NK-92 treated with Interleukin-12 subunit alpha and Interleukin-12 subunit beta, amount 100 ng/mL, for 24 hours (cell line): Measurements from ENCODE around the gene DNAH5.
"Not testable (repeated sequence)": the region's sequence is repeated elsewhere in the genome, so short reads cannot be mapped to it uniquely, and the experiment has no call there.

Experiments used
- DNase-seq: peaks from one replicate; lab custom pipeline; 2025; lab: John Stamatoyannopoulos, UW

Gene DNAH5

DNA sequence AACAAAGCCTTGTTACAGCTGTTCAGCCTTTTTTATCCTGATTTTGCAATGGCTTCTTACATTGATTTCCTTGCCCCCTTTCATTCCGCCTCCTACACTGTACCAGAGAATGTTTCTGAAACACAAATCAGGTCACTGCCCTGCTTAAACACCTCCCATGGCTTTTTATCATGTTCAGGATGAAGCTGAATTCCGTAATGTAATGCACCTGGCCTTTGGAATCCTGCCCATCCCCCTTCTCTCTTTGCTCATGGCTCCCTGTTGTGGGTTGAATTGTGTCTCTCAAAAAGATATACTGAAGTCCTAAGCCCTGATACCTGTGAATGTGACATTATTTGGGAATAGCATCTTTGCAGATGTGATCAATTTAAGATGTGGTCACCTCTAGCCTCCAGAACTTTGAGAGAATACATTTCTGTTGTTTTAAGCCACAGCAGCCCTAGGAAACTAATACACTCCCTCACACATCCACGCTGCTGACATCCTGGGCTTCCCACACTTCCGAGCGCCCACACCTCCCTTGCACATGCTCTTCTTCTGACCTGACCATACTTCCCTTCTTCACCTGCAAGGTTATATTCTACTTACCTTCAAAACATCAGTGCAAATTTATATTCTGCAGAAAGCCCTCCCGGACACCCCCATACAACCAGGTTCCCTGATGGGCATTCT is 101.2 kb downstream of the DNAH5 start:
- no peak for DNase-seq

DNA sequence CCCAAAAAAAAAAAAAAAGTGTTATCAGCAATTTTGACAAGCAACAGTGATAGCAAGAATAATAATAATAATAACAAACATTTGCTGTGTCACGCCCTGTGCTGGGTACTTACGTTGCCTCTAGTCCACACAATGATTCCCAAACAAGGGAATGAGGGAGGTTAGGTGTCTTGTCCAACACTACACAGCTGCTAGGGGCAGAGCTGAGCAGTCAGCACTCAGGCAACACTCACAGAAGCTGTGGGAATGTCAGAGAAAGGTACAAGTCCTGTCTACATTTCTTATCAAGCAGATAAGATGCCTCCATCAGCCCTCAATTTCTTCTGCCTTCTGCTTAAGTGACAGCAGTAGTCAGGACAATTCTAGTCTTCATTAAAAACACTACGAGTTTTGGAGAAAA is 111.0 kb downstream of the DNAH5 start:
- DNase-seq, result no peak

DNA sequence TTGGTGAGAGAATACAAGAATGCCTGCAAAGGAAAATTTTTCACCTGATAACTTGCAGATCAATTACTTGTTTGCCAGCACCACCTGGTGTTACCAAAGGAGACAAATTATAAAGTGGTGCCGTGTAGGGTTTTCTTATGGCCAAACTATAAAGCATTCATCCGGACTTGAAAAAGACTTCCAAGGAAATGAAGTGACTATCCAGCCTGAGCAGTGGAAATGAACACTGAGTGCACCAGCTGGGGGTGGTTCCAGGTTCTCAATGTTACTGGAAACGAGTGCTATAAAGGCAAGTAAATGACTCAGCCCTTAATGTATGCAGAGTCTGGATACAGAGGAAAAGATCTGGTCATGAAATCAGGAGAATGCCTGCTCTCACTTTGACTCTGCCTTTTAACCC is 113.1 kb downstream of the DNAH5 start:
- DNase-seq, result no peak

DNA sequence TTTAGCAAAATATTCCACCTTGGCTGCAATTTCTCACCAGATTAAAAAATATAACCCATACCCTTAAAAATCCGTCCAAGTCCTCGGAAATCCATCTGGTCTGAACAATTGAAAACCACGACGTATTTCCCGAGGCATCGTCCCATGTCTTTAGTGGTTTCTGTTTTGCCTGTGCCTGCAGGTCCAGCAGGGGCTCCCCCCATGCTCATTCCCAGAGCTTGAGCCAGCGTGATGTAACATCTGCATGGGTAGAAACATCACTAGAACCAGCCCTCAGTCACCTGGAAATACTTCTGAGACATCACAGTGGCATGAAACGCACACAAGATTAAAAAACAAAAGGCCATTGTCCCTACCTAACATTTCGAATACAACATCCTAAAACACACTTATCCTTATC is 114.0 kb downstream of the DNAH5 start:
- DNase-seq, result no peak

DNA sequence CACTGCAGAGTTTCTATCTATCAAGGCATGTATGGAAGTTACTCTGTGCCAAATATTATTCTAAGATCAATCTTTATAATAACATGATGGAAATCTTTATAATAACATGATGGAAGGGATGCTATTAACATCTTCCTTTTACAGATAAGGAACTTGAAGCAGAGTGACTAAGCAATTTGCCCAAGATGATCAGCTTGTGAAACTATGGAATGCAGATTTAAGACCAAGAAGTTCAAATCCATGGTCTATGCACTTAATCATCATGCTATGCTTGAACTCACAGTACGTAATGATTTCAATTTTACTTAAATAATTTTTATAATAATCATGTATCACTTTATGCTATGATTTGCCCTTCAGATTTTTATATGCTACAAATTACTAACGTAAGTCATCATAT is 123.1 kb downstream of the DNAH5 start:
- DNase-seq, result no peak

GRCh38 chr5:13816126-13816525 is 128.4 kb downstream of the DNAH5 start:
- no peak for DNase-seq

DNA sequence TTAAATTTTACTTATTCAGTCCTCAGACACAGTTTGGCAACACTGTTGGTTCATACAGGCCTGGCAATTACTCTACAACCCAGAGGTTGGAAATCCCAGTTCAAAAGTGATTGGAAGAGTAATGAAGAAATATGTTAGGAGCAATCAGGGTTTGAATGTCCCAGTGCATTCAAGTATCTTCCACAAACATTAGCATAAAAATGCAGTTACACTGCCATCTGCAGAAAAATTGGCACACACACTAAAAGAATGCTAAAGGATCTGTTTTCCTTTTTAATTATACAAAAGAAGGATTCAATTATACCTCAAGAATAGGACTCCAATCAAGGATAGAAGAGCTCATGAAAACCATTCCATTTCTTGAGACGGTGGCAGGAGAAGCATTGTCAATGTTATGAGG is 130.2 kb downstream of the DNAH5 start:
- no peak for DNase-seq

- DNase-seq, result no peak
Measured at GRCh38 chr5:13809921-13810320, 134.6 kb downstream of the DNAH5 start.

- no peak for DNase-seq
Measured at GRCh38 chr5:13804336-13804735, 140.2 kb downstream of the DNAH5 start.

GRCh38 chr5:13798569-13798968 is 145.9 kb downstream of the DNAH5 start:
- not testable (repeated sequence) for DNase-seq

DNA sequence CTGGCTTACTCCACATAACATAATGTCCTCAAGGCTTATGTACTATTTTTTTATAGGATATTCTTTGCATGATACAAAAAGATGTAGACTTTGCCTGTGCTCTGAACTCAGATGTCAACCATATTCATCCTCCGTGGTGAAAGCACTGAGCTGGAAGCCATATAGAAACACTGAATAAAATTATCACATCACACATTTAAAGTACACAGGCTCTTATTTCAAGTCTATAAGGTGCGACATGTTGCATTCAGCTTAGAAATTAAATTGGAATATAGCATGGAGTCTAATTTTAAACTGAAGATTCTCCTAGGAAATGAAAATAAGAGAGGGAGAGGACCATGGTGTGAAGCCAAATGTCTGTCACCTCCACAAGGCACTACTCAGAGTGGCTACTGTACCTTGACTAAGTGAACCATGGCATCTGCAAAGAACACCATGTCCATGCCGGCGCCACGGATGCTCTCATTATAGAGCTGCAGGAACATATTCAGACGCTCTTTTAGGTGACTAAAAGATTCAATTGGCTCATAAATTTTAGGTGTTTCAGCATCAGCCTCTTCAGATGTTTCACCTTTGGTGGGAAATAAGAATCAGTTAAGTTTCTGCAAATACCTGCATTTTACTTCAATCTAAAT is 158.6 kb downstream of the DNAH5 start:
- DNase-seq, result no peak

DNA sequence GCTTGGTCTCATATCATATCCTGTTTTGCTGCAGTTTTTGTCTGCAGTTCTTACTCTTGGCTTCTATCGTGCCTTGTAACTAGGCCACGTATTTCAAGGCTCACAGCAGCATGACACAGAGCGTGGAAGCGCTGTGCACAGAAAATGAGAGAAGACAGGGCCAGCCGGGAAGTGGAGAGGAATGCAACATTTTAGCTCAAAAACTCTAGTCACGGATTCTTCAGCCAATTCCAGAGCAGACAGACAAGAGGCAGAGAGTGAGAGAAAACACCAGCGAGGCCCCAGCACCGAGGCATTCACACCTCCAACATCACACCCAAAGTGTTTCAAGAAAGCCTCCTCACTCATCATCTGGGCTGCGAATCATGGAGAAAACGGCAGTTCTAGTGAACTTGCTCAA is 160.8 kb downstream of the DNAH5 start:
- no peak for DNase-seq

DNA sequence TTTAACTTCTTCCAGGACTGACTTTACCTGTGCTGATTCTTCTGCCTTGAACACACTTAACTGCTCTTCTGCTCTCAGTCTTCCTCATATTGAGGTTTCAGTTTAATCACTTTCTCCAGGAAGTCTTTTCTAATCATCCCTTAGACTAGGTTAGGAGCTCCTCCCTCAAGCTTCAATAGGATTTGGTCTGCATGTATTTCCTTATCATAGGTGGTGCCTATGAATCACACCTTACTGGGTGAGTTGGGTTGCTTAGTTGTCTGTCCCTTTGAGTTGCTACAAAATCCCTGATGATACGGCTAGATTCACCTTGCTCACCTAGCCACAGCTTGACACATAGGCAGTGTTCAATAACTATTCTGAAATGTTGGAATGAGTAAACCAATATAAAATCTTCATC is 164.4 kb downstream of the DNAH5 start:
- no peak for DNase-seq

DNA sequence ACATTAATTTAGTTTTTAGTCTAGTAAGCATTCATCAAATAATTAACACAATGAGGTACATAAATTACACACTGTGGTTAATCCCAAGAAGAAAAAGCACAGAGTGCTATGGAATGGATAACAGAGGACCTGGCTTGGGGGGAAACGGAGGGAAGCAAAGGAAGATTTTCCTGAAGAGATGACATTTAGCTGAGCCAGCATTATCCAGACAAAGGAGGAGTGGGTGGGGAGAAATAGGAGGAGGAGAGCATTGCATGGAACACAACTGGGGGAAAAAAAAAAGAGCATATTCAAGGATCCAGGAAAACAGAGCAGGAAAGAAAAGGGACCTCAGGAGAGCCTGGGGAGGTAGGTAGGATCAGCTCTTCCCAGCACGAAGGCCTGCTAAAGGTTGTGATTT is 170.8 kb downstream of the DNAH5 start:
- DNase-seq, result no peak

DNA sequence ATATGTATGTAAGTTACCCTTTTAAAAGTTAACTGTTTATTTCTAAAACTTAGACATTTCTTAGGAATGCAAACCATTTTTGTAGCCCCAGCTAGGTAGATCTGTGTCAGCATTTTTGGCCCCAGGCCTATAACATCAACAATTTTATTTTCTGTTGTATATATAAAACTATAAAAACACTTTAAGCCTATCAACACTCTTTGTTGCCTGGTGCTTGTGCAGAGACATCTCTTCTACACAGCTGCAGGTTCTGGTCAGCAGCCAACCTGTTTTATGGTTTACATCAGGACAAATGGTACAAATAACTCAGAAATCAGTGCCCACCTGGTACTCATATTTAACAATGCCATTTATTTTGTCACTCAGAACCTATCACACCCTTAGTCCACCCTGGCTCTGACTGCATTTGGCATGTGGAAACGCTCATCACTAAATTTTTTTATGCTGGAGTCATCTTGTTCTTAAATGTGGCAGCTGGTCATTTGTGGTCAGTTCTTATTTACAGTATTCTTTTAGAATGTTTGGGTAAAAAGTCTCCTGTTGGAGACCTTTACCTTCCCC is 173.4 kb downstream of the DNAH5 start:
- no peak for DNase-seq

DNA sequence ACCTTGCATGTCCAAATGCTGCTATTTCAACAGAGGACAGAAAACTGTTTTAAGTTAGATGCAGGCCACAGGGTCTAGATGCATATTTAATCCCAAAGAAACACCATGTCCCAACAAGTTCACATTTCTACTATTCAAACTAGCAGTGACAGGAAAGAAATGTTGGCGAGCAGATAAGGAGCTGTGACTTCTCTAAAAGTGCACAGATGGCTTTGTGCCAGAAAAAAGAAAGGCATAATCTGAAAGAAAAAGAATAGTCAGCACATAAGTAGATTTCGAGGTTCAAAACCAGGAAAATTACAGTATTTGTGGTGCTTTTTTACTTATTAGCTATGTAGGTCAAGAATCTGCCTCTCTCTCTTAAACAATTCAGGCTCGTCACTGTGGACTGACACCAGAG is 178.3 kb downstream of the DNAH5 start:
- no peak for DNase-seq

DNA sequence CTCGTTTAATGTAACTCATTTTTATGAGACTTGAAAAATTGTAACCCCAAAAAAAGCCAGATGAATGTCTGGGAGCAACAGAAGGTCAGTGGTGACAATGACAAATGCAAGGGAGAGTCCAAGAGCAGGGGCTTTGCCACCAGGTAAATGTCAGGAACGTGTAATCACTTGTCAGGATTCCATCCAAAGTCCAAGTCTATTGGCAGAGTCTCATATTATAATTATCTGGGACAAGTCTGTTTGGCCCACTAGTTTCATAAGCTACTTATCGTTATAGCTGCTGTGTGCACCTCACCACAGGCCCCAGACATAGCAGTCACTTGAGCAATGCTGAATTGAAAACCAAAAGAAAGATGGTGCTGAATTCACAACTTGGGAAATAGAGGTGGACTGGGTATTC is 180.8 kb downstream of the DNAH5 start:
- no peak for DNase-seq

DNA sequence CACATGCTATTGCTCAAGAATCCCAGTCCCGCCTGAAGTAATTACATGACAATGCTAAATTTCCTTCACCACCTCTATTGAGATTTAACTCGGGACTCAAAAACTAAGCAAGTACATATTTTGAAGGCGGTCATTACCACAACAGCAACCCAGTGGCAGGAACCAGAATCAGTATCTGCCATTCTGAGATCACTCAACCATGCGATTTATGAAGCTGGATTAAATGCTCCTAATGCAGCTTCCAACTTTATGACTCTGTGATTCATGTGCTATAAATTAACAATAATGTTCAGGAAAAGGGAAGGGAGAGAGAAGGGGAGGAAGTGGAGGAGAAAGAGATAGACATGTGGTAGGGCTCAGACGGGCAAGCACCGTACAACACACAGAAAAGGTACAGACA is 194.7 kb downstream of the DNAH5 start:
- DNase-seq, result no peak

- no peak for DNase-seq
Measured at GRCh38 chr5:13746026-13746425, 198.5 kb downstream of the DNAH5 start.

GRCh38 chr5:13745508-13745907 is 199.0 kb downstream of the DNAH5 start:
- no peak for DNase-seq

DNA sequence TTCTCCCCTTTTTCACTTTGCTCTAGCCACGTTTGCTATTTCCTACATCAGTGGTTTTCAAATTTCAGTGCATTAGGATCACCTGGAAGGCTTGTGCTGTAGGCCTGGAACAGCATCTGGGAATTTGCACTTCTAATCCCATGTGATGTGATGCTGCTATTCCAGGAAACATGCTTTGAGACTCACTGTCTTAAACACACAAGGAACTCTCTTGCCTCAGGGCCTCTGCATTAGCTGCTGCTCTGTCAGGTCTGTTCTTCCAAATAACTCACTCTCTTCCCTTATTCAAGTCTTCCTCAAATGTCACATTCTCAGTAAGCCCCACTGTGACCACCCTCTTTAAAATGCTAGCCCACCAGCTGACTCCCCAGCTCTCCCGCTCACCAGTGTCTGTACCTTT is 204.0 kb downstream of the DNAH5 start:
- no peak for DNase-seq

DNA sequence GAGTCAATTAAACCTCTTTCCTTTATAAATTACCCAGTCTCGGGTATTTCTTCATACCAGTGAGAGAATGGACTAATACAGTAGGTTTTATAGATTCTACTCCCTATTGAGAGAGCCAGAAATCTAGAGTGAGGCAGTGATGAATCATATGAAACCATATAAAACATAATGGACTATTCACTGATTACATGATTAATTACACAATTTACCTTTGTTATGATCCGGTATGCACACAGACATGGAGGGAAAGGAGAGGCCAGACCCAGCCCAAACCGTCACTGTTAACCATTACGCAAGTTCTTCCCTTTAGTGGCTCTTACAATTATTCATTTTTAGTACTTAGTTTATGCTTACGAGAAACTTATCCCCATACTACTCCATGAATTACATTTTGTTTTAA is 205.0 kb downstream of the DNAH5 start:
- DNase-seq, result no peak

DNA sequence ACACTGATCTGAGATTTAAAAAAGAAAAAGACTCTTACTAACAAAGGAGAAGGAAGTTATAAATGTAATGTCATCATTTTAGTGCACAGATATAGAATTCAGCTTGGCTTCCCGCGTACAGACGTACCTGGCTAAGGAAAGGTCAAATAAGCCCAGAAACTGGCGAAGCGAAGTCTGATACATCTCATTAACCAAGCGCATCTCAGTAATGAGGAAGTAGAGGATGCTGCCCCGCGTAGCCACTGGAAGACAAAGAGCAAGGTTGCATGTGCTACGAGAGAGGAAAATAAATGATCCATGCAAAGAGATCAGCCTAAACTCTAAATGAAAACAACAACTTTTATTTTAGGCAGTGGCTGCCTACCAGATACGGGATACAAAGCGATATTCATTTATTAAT is 208.8 kb downstream of the DNAH5 start:
- DNase-seq, result no peak

DNA sequence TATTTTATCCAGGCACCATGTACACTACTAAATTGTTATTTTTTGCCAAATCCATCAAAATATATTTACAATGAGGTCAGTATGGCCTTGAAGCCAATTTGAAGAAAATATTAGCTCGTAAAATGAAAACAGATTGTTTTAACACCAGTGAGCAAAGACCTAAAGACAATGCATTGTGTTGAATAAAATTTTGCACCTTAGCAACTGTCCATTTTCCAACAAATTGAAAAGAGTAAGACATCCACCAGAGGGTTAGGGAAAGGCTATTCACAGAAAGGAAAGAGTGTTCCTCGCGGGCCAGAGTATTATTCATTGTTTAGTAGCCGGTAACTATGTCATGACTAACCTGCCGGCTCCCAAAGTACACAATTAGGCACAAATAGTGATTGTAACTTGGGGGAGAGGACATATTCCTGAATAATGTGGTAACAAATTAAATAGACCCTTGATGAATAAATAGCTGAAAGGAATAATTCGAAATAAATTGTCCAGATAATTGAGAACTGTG is 213.3 kb downstream of the DNAH5 start:
- no peak for DNase-seq
